ENCODE measurements around the gene MCOLN1.

GRCh38 chr19:7544626-7545025, 22.2 kb downstream of the MCOLN1 start:
- TF ChIP-seq CTCF (IDR thresholded peaks at IDR 0.05) (no peak), POLR2A (IDR thresholded peaks at IDR 0.05) (no peak)

Measured in thyroid gland (tissue), 4 donors.